HUDEP-2 (cell line): ENCODE data around the gene DCDC1.
"Not testable (repeated sequence)": the region's sequence is repeated elsewhere in the genome, so short reads cannot be mapped to it uniquely, and the experiment has no call there.

Experiments
- DNase-seq, 76 experiments: peaks; one replicate each; lab custom pipeline; 2025; ENCODE audit not compliant: unreplicated experiment in 76 of 76; lab: John Stamatoyannopoulos, UW

DCDC1 gene

GRCh38 chr11:31000381-31000780 lies 369.2 kb downstream of the DCDC1 start:
- DNase-seq: no peak

GRCh38 chr11:30992513-30992849 lies 377.1 kb downstream of the DCDC1 start:
- DNase-seq: no peak

GRCh38 chr11:30991802-30992512 lies 377.6 kb downstream of the DCDC1 start:
- DNase-seq: no peak

GRCh38 chr11:30991376-30991775 lies 378.2 kb downstream of the DCDC1 start:
- no peak for DNase-seq

- no peak for DNase-seq
Measured at GRCh38 chr11:30990625-30991296, 378.8 kb downstream of the DCDC1 start.

- DNase-seq: no peak
Measured at GRCh38 chr11:30987819-30988218, 381.7 kb downstream of the DCDC1 start.

GRCh38 chr11:30985536-30985935 lies 384.0 kb downstream of the DCDC1 start:
- no peak for DNase-seq

- DNase-seq: no peak
Measured at GRCh38 chr11:30984827-30985226, 384.7 kb downstream of the DCDC1 start.

- DNase-seq: no peak
Measured at GRCh38 chr11:30984442-30984816, 385.1 kb downstream of the DCDC1 start.

GRCh38 chr11:30983776-30984441 lies 385.6 kb downstream of the DCDC1 start:
- no peak for DNase-seq

GRCh38 chr11:30983143-30983542 lies 386.4 kb downstream of the DCDC1 start:
- DNase-seq: no peak

- DNase-seq: no peak
Measured at GRCh38 chr11:30967579-30967978, 402.0 kb downstream of the DCDC1 start.

- DNase-seq: peak in 4 of 76 experiments; percentile 1 to 8 (median 2)
Measured at GRCh38 chr11:30960387-30960992, 409.0 kb downstream of the DCDC1 start.

- no peak for DNase-seq
Measured at GRCh38 chr11:30956751-30957150, 412.8 kb downstream of the DCDC1 start.

GRCh38 chr11:30949838-30950237 lies 419.7 kb downstream of the DCDC1 start:
- no peak for DNase-seq

GRCh38 chr11:30947715-30948114 lies 421.8 kb downstream of the DCDC1 start:
- DNase-seq: not testable (repeated sequence)

GRCh38 chr11:30938810-30939209 lies 430.7 kb downstream of the DCDC1 start:
- DNase-seq: no peak

GRCh38 chr11:30938171-30938570 lies 431.4 kb downstream of the DCDC1 start:
- DNase-seq: no peak

- no peak for DNase-seq
Measured at GRCh38 chr11:30936491-30936890, 433.0 kb downstream of the DCDC1 start.

- DNase-seq: no peak
Measured at GRCh38 chr11:30935861-30936260, 433.7 kb downstream of the DCDC1 start.

GRCh38 chr11:30926130-30926529 lies 443.4 kb downstream of the DCDC1 start:
- DNase-seq: no peak

GRCh38 chr11:30921811-30922210 lies 447.7 kb downstream of the DCDC1 start:
- no peak for DNase-seq
